H1 (cell line): ENCODE results near the gene CHST4.

Experiments
- CEBPB ChIP-seq: IDR thresholded peaks from 2 replicates; pipeline ENCODE4 v1.6.1; 2012; ENCODE audit warnings: low read depth, low read length
- HDAC2 ChIP-seq, 2 experiments: fragments of 300-600 bp in 1 of 2; sonication (generic) in 1 of 2; IDR thresholded peaks; 2 replicates each; pipeline ENCODE4 v1.6.1; 2011 to 2012; ENCODE audit warnings: low read depth in 2 of 2, low read length in 2 of 2, mild to moderate bottlenecking in 2 of 2, moderate library complexity in 2 of 2, borderline replicate concordance in 1 of 2, inconsistent platforms in 1 of 2
- JUN ChIP-seq: IDR thresholded peaks from 2 replicates; pipeline ENCODE4 v1.6.1; 2011; ENCODE audit warnings: low read depth, mild to moderate bottlenecking, improper control_type of control experiment, low read length
- NRF1 ChIP-seq: IDR thresholded peaks from 2 replicates; pipeline ENCODE4 v1.6.1; 2011; ENCODE audit warnings: mild to moderate bottlenecking, low read depth, low read length, improper control_type of control experiment
- PHF8 ChIP-seq: fragments of 200-600 bp; sonication (generic); conservative IDR thresholded peaks from 2 replicates; pipeline ENCODE4 v1.7.1; 2012; ENCODE audit warnings: low read depth, mild to moderate bottlenecking, inconsistent platforms, low read length, moderate library complexity
- SUZ12 ChIP-seq: fragments of 200-600 bp; sonication (generic); IDR thresholded peaks from 2 replicates; pipeline ENCODE4 v1.6.1; 2012; ENCODE audit warnings: mild to moderate bottlenecking, inconsistent platforms, low read length, moderate library complexity, mixed read lengths
- TBP ChIP-seq: IDR thresholded peaks from 2 replicates; pipeline ENCODE4 v1.6.1; 2011; ENCODE audit warnings: low read depth, low read length, improper control_type of control experiment
- TEAD4 ChIP-seq: IDR thresholded peaks from 2 replicates; pipeline ENCODE4 v1.6.1; 2012; ENCODE audit warnings: low read depth, low read length, inconsistent platforms, mixed read lengths
- TF ChIP-seq, protein P1 (sequence below): IDR thresholded peaks from 2 replicates; pipeline ENCODE4 v1.6.1; 2011; ENCODE audit warnings: low read length, improper control_type of control experiment
- TF ChIP-seq, protein P2 (sequence below), 3 experiments: IDR thresholded peaks; 1 replicate in 2 of 3; 2 replicates in 1 of 3; pipeline versions ENCODE4 v1.5.1 to v1.6.1; 2011; ENCODE audit warnings: low read length in 3 of 3, mild to moderate bottlenecking in 3 of 3, inconsistent platforms in 2 of 3, low read depth in 1 of 3, moderate library complexity in 1 of 3; ENCODE audit not compliant: insufficient read depth in 1 of 3; ENCODE audit errors: control extremely low read depth in 1 of 3

DNA sequence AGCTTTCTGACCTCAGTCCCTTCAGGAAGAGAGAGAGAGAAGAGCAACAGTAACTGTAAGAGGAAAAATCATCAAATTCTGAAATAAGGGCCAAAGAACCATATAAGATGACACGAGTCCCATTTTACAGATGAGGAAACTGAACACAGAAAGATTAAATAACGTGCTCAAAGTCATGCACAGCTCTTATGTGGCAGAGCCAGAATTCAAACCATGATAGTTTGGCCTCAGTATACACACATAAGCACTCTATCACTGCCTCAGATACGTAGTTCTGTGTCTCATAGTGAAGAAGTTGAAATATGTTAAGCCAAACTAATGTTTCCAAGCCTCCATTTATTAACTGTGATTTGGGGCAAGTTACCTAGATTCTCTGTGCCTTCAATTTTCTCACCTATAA, 35.2 kb upstream of the CHST4 start:
- TF ChIP-seq PHF8 (no peak), HDAC2 (IDR thresholded peaks at IDR 0.05; ENCODE audit: borderline replicate concordance in 1 of 2, low read depth in 2 of 2, low read length in 2 of 2) (no peak), NRF1 (no peak), JUN (no peak), SUZ12 (no peak), TEAD4 (no peak), CEBPB (no peak), TBP (no peak)
- TF ChIP-seq, protein P1, sequence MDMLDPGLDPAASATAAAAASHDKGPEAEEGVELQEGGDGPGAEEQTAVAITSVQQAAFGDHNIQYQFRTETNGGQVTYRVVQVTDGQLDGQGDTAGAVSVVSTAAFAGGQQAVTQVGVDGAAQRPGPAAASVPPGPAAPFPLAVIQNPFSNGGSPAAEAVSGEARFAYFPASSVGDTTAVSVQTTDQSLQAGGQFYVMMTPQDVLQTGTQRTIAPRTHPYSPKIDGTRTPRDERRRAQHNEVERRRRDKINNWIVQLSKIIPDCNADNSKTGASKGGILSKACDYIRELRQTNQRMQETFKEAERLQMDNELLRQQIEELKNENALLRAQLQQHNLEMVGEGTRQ, result no peak
- TF ChIP-seq, protein P2, sequence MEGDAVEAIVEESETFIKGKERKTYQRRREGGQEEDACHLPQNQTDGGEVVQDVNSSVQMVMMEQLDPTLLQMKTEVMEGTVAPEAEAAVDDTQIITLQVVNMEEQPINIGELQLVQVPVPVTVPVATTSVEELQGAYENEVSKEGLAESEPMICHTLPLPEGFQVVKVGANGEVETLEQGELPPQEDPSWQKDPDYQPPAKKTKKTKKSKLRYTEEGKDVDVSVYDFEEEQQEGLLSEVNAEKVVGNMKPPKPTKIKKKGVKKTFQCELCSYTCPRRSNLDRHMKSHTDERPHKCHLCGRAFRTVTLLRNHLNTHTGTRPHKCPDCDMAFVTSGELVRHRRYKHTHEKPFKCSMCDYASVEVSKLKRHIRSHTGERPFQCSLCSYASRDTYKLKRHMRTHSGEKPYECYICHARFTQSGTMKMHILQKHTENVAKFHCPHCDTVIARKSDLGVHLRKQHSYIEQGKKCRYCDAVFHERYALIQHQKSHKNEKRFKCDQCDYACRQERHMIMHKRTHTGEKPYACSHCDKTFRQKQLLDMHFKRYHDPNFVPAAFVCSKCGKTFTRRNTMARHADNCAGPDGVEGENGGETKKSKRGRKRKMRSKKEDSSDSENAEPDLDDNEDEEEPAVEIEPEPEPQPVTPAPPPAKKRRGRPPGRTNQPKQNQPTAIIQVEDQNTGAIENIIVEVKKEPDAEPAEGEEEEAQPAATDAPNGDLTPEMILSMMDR (IDR thresholded peaks at IDR 0.05; ENCODE audit: control extremely low read depth in 1 of 3, insufficient read depth in 1 of 3, low read depth in 1 of 3, low read length in 3 of 3), result no peak
